Measurements from ENCODE around the gene STK32A.

STK32A gene

DNA sequence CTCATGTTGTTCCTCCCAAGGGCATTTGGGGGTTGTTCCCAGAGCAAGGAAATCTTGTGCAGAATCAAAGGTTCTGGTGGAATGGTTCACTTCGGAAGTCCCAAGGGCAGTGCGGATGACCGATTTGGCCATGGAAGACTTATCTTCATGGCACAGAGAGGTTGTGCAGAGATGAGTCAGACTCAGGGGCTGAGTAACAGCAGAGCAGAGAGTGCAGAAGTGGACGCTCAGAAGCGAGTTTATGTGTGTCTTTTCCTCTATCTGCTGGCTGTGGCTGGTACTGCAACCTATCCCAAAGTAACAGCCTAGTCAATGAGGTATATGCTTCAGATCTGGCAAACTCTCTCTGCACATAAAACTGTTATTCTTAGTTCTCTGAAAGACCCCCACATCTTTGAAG, 157.0 kb downstream of the STK32A start:
- DNase-seq (ENCODE audit: low read depth): no peak

DNA sequence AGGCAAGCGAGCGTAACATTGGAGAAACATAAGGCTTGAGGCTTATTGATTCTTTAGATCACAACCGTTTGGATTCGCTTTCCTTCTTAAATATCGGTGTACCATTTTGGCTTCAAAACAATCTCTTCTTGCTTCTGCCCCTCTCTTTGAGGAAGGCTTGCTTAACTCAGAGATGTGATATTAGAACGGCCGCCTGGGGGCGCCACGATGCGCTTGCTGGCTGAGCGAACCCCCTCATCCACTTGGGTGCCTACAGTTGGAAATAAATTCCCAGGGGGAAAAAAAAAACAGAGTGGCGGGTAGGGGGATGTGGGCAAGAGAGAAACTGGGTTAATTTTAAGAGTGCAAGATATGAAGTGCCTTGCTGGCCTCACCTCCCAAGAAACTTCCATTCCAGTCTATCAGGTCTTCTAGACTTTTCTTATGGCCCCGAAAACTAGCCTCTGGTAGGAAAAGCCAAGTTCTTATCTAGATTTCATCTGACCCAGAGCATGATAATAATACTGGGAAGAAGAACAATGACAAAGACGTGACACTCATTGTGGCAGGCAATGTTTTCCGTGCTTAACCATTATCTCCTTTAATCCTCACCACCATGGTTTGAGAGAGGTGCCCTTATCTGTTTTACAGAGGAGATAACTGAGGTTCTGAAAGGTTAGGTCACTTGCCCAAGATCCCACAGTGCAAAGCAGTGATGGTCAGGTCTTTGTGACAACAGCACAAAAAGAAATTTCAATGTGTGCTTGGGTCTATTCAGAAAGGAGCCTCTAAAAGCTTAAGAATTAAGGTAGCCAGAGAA, 159.2 kb downstream of the STK32A start:
- no peak for DNase-seq (ENCODE audit: low read depth)

DNA sequence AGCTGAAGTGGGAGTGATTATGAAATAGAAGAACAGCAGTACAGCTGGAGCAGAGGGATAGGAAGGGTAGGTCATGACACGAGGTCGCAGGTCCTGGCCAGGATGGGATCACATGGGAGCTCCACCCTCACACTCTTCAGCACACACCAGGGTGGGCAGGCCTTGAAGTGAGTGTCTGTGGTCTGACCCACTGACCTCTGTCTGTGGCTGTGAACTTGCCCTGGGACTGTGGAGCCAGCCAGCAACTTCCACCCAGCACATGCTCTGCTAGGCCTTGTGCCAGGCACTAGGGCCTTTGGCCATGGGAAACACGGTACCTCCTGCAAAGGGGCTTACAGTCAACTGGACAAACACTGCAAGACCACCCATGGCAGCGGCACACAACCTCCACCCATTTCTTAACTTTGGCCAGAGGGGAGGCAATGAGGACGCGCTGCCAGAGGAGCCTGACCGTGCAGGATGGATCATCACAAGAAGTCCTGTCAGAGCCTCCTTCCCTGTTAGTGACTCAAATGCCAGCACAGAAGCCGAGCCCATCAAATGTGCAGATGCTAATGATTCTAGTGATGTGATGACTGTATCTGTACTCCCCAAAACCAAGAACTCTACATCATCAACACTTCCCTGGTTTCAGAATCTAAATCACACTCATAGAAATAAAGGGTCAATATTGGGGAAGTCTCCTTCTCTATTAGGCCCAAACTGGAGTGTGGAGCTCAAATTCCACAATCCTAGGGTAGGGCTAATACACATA, 161.4 kb downstream of the STK32A start:
- DNase-seq (ENCODE audit: low read depth): no peak

- DNase-seq (ENCODE audit: low read depth): no peak
Measured at GRCh38 chr5:147397616-147398015, 162.8 kb downstream of the STK32A start.

GRCh38 chr5:147398860-147399259, 164.0 kb downstream of the STK32A start:
- no peak for DNase-seq (ENCODE audit: low read depth)

- DNase-seq (ENCODE audit: low read depth): no peak
Measured at GRCh38 chr5:147400126-147400809, 165.4 kb downstream of the STK32A start.

DNA sequence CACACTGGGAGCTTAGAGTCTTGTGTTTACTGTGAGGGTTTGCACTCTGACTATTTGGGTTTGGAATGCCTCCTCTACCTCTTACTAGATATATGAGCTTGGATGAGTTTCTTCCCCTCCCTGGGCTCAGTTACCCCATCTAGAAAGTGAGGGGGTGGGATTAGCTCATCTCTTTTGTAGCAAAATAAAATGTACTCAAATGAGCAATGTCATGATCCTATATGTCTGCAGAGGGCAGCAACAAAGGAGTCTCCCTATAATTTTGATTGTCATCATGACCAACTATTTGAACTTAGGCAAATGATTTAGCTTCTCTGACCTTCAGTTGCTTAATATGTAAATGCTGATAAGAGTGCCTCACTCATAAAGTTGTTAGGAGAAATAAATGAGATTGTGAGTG, 166.1 kb downstream of the STK32A start:
- no peak for DNase-seq (ENCODE audit: low read depth)

- DNase-seq (ENCODE audit: low read depth): no peak
Measured at GRCh38 chr5:147403651-147404640, 169.1 kb downstream of the STK32A start.

DNA sequence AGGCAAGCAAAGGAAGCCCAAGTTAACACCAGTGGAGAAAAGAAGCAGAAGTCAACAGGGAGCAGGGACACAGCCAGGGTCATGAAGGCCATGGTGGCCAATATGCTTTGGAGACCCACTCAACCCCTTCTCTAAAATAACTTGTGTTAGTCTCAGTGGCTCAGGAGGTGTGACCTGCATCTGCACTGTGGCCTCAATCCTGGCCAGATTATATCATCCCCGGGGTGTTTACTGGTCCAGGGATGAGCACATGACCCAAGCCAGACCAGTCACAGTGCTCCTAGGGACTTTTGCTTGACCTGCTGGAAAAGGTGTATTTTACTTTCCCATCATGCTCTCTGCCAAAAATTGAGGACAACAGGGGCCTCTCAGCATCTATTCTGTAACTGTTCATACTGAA, 169.9 kb downstream of the STK32A start:
- no peak for DNase-seq (ENCODE audit: low read depth)

- no peak for DNase-seq (ENCODE audit: low read depth)
Measured at GRCh38 chr5:147406636-147407035, 171.8 kb downstream of the STK32A start.

DNA sequence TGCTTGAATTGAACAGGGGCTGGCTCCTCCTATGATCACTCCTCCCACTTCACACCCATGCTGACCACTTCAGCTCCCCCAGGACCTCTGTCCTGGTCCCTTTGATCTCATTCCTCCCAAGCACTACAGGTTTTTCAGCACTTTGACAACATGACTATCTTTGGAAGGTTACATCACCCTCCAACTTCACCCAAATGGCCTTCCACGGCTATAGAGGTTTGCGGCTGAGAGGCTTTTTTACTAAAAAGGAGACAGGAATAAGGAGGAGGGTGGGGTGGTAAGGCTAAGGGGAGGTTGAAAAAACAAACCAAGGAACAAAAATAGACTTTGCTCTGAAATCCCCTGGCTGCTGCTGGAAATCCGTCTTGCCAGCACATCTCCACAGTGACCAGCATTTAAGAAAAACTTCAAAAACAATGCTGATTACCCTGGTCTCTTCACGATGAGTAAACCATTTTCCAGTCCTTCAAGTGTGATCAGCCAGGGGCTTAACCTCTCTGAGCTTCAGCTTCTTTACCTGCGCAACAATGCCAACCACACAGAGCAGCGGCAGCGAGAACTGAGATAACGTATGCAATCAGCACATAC, 172.4 kb downstream of the STK32A start:
- no peak for DNase-seq (ENCODE audit: low read depth)

DNA sequence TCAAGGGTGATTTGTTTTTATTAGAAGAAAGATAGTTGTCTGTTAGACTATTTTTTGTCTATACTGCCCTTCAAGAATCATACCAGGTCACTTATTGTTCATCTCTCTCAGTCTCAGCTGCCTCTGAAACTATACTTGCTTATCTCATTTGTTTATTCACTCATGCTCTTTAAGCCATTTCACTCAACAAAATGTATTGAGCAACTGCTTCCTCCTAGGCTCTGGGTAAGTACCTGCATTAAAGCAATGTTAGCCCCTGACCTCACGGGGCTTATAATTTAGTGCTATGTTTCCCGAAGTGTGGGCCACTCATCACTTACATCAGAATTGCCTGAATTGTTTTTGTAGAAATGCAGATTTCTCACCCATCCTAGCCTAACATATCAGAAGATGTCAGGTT, 174.2 kb downstream of the STK32A start:
- no peak for DNase-seq (ENCODE audit: low read depth)

GRCh38 chr5:147410496-147411358, 175.9 kb downstream of the STK32A start:
- no peak for DNase-seq (ENCODE audit: low read depth)

DNA sequence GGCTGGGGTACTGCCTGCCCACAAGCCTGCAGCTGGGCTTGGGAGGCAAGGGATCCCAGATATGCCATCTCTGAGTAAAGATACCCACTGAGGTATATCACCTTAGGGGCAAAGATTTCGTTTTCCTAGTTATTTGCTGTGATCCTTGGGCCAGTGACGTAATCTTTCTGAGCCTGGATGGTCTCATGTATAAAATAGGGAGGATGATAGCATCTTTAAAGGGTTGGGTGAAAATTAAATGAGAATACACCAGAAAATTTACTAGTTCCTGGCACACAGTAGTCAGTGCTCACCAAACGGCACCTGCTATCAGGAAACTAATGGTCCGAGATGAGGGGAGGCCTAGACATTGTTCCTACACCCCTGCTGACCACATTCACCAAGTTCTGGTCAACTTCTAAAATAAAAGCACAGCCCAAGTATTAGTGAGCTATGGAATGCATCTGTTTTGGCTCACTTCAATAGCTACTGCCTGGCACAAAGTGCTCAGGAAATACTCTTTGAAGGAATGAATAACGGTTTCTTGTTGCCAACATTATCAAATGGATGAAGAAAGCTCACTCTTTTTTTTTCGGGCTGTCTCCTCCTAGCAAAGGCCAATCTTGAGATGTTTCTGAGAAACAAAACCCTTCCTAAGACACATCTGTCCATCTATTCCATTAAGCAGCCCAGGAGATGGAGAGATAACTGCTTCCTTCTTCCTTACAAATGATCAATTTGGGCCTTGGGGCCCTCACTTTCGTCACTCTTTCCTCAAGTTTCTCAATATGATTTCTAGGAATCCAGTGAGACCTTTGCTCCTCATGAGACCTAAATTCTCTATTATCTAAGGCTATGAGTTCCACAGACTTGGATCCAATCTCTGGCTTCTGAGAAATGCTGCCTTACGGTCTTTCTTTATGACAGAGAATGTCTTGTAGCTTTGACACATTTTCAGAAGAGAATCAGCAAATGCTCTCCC, 176.8 kb downstream of the STK32A start:
- no peak for DNase-seq (ENCODE audit: low read depth)

- DNase-seq (ENCODE audit: low read depth): no peak
Measured at GRCh38 chr5:147412561-147412960, 177.7 kb downstream of the STK32A start.

DNA sequence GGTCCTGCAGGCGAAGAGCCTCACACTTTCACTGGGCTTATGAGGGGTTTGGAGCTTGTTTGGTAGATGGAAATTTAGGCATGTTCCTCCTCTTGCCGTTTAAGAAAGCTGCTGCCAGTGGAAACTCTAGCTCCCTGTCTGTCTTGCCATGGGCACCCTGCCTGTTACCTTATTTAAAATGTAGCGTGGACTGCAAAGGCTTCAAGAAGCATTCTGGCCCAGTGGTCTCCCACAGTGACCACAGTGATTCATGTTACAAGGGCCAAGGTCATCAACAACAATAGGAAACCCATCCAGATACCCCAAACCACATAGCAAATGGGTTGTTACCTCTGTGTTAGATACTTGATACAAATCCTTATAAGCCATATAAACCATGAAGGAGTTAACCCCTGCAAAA, 178.4 kb downstream of the STK32A start:
- no peak for DNase-seq (ENCODE audit: low read depth)

DNA sequence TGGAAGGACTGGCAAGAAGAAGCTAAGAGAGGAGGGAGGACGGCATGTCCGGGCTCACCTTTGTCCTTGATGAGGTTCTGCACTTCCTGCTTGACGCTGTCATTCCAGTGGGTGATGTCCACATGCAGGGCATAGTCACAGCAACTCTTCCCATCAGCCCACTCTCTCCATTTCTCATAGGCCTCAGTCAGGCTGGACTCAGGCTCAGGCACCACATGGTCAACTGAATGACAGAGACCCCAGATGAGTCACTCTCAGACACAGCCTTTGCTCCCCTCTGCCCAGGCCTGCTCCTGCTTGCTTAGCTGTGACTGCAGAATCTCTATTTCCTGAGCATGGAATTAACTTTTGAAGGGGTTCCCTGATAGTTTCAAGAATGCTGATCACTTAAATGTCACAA, 180.8 kb downstream of the STK32A start:
- no peak for DNase-seq (ENCODE audit: low read depth)

DNA sequence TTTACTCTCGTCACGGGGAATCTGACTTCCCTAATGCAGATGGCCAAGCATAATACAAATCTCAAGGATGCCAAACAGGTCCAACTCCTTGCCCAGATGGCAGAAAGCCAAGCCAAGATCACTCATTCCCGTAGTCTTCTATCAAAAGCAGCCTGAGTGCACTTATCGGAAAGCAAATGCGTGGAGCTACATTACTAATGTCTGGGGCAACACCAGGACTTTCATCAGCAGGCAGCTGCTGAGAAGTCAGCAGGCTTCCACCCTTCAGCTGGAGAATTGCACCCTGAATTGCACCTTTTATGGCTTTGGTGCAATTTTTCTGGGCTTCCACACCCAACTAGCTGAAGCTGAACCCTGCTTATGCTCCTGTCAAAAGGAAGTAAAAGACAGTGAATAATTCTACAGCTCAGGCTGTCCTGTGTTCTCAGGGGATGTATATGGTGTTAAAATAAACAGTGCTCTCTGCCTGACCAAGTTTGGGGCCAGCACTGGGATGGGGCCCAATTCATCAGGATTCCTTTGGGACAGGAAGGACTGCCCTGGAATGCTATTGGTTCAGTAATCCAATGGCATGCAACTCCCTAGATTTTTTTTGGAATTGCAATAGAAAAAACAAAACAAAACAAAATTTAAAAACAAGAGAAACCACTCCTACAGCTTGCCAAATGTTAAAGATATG, 182.4 kb downstream of the STK32A start:
- no peak for DNase-seq (ENCODE audit: low read depth)

- no peak for DNase-seq (ENCODE audit: low read depth)
Measured at GRCh38 chr5:147418613-147419012, 183.8 kb downstream of the STK32A start.

All from stimulated activated CD4-positive, alpha-beta T cell treated with anti-CD3 and anti-CD28 coated beads, Interleukin-2, amount 100 ng/mL, for 4 hours (primary cell).